NK-92 (cell line): ENCODE results near the gene RASAL2.
"Not testable (repeated sequence)": the region's sequence is repeated elsewhere in the genome, so short reads cannot be mapped to it uniquely, and the experiment has no call there.

Source experiments
- DNase-seq: peaks from one replicate; lab custom pipeline; 2025; ENCODE audit not compliant: unreplicated experiment; lab: John Stamatoyannopoulos, UW

The RASAL2 gene

GRCh38 chr1:178275049-178275448 is 181.1 kb downstream of the RASAL2 start:
- DNase-seq: no peak

GRCh38 chr1:178275553-178275952 is 181.6 kb downstream of the RASAL2 start:
- DNase-seq: no peak

GRCh38 chr1:178277793-178278530 is 184.1 kb downstream of the RASAL2 start:
- no peak for DNase-seq

GRCh38 chr1:178278916-178279686 is 185.2 kb downstream of the RASAL2 start:
- no peak for DNase-seq

GRCh38 chr1:178282949-178283367 is 189.1 kb downstream of the RASAL2 start:
- DNase-seq: no peak

- no peak for DNase-seq
Measured at GRCh38 chr1:178283409-178283808, 189.5 kb downstream of the RASAL2 start.

- DNase-seq: no peak
Measured at GRCh38 chr1:178284058-178284457, 190.2 kb downstream of the RASAL2 start.

GRCh38 chr1:178291166-178291565 is 197.3 kb downstream of the RASAL2 start:
- no peak for DNase-seq

GRCh38 chr1:178294654-178295053 is 200.8 kb downstream of the RASAL2 start:
- no peak for DNase-seq

- DNase-seq: no peak
Measured at GRCh38 chr1:178300352-178300699, 206.4 kb downstream of the RASAL2 start.

- no peak for DNase-seq
Measured at GRCh38 chr1:178301141-178301540, 207.2 kb downstream of the RASAL2 start.

- DNase-seq: no peak
Measured at GRCh38 chr1:178307264-178307663, 213.4 kb downstream of the RASAL2 start.

- no peak for DNase-seq
Measured at GRCh38 chr1:178308438-178308837, 214.5 kb downstream of the RASAL2 start.

- no peak for DNase-seq
Measured at GRCh38 chr1:178310685-178311105, 216.8 kb downstream of the RASAL2 start.

GRCh38 chr1:178311164-178311563 is 217.3 kb downstream of the RASAL2 start:
- DNase-seq: no peak

GRCh38 chr1:178320280-178320982 is 226.5 kb downstream of the RASAL2 start:
- not testable (repeated sequence) for DNase-seq

- no peak for DNase-seq
Measured at GRCh38 chr1:178323067-178323466, 229.2 kb downstream of the RASAL2 start.

- DNase-seq: no peak
Measured at GRCh38 chr1:178324003-178324402, 230.1 kb downstream of the RASAL2 start.

GRCh38 chr1:178328728-178329127 is 234.8 kb downstream of the RASAL2 start:
- no peak for DNase-seq

GRCh38 chr1:178330153-178330552 is 236.2 kb downstream of the RASAL2 start:
- DNase-seq: no peak

- DNase-seq: no peak
Measured at GRCh38 chr1:178330848-178331497, 237.1 kb downstream of the RASAL2 start.
